ENCODE data around the gene RANBP3.
A peak's percentile ranks its signal among the peaks of the same experiment; 100 is the strongest.

Gene RANBP3

GRCh38 chr19:6005321-6006069 lies 27.6 kb upstream of the RANBP3 start:
- no peak for DNase-seq (ENCODE audit: extremely low read depth, low read depth)
- TF ChIP-seq CTCF (IDR thresholded peaks at IDR 0.05; ENCODE audit: low read depth, low read length): no peak

GRCh38 chr19:6003976-6004375 lies 26.0 kb upstream of the RANBP3 start:
- no peak for TF ChIP-seq CTCF (IDR thresholded peaks at IDR 0.05; ENCODE audit: low read depth, low read length)
- DNase-seq (ENCODE audit: extremely low read depth, low read depth): no peak

- no peak for TF ChIP-seq CTCF (IDR thresholded peaks at IDR 0.05; ENCODE audit: low read depth, low read length)
- DNase-seq (ENCODE audit: extremely low read depth, low read depth): no peak
Observed at GRCh38 chr19:6002591-6002990, 24.7 kb upstream of the RANBP3 start.

- no peak for TF ChIP-seq CTCF (IDR thresholded peaks at IDR 0.05; ENCODE audit: low read depth, low read length)
- DNase-seq (ENCODE audit: extremely low read depth, low read depth): no peak
Observed at GRCh38 chr19:6000228-6000847, 22.4 kb upstream of the RANBP3 start.

- no peak for TF ChIP-seq CTCF (IDR thresholded peaks at IDR 0.05; ENCODE audit: low read depth, low read length)
- DNase-seq (ENCODE audit: extremely low read depth, low read depth): no peak
Observed at GRCh38 chr19:5999693-6000092, 21.8 kb upstream of the RANBP3 start.

- no peak for DNase-seq (ENCODE audit: extremely low read depth, low read depth)
- TF ChIP-seq CTCF (IDR thresholded peaks at IDR 0.05; ENCODE audit: low read depth, low read length): peak; percentile 3; the same call in 1 of the 2 replicates
Observed at GRCh38 chr19:5997371-5997770, 19.4 kb upstream of the RANBP3 start.

GRCh38 chr19:5996623-5997320 lies 18.8 kb upstream of the RANBP3 start:
- no peak for DNase-seq (ENCODE audit: extremely low read depth, low read depth)

More at GRCh38 chr19:5996623-5997320, 18.8 kb upstream of the RANBP3 start:
- no peak for TF ChIP-seq CTCF (IDR thresholded peaks at IDR 0.05; ENCODE audit: low read depth, low read length)
